GM15510 (cell line): ENCODE results near the gene ZNF26.
A peak's percentile ranks its signal among the peaks of the same experiment; 100 is the strongest.

Source experiments
- POLR2A ChIP-seq: IDR thresholded peaks from 3 replicates; pipeline ENCODE4 v1.6.1; 2011; ENCODE audit warnings: borderline replicate concordance; ENCODE audit not compliant: insufficient read length; ENCODE audit errors: extremely low read depth

ZNF26 gene, protein sequence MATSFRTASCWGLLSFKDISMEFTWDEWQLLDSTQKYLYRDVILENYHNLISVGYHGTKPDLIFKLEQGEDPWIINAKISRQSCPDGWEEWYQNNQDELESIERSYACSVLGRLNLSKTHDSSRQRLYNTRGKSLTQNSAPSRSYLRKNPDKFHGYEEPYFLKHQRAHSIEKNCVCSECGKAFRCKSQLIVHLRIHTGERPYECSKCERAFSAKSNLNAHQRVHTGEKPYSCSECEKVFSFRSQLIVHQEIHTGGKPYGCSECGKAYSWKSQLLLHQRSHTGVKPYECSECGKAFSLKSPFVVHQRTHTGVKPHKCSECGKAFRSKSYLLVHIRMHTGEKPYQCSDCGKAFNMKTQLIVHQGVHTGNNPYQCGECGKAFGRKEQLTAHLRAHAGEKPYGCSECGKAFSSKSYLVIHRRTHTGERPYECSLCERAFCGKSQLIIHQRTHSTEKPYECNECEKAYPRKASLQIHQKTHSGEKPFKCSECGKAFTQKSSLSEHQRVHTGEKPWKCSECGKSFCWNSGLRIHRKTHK

GRCh38 chr12:132986001-132986884 lies at the start of gene ZNF26:
Gene ZNF26, plus strand, starts transcription at chr12:132986367. Its CDS starts 474 bp downstream, at chr12:132986841.
- peak; percentile 86 for TF ChIP-seq POLR2A

DNA sequence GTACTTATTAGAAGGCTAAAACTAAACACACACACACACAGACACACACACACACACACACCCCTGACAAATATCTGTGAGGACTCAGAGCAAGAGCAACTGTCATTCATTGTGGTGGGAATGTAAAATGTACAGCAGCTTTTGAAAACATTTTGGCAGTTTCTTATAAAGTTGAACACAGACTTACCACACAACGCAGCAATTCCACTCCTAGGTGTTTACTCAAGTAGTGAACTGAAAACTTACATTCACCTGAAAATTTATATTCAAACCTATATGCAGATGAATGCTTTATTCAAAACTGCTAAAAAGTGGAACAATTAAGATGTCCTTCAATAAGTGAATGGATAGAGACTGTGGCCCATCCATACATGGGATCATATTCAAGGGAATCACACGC lies 48.7 kb upstream of the ZNF26 start:
- TF ChIP-seq POLR2A, result no peak

GRCh38 chr12:132940071-132940719 lies 46.0 kb upstream of the ZNF26 start:
- no peak for TF ChIP-seq POLR2A

DNA sequence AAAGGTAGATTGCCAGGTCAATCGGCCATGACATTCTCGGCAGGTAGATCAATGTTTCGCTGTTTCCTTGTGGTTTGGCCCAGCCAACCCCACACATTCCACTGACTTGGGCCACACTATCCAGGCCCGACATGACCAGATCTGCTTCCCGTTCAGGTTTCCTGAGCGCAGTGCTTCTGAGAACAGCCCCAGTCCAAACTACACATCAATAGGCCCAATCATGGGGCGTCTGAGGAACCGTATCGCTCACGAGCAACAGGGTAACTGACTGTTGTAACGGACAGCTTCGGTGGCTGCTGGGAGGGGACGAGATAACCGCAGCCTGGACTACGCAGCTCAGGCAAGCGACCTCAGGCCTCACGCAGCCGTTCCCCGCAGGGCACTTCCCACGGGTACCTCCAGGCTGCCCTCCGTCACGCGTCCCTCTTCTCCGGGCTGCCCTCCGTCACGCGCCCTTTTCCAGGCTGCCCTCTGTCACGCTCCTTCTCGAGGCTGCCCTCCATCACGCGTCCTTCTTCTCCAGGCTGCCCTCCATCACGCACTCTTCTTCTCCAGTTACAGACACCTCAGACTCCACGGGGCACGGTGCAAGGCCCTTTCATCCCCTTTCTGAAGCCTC lies 44.7 kb upstream of the ZNF26 start:
- TF ChIP-seq POLR2A, result no peak

GRCh38 chr12:132942611-132943010 lies 43.6 kb upstream of the ZNF26 start:
- TF ChIP-seq POLR2A, result no peak

DNA sequence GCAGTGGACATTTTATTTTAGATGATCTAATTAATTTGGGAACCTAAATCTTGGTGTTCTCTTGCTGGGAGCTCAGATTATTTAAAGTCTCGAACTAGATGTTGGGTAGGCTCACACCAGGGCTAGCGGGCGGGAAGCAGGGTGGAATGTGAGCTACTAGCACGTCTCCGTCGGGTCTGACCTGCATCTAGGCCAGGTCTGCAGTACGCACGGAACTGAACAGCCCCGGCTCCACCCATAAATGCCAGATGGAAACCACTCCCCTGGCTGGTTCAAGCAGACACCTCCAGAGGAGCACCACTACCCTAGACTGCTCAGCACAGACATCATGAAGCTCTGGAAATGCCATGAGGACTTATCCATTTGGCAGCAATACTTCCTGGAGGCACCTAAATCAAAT lies 40.4 kb upstream of the ZNF26 start:
- TF ChIP-seq POLR2A, result no peak

DNA sequence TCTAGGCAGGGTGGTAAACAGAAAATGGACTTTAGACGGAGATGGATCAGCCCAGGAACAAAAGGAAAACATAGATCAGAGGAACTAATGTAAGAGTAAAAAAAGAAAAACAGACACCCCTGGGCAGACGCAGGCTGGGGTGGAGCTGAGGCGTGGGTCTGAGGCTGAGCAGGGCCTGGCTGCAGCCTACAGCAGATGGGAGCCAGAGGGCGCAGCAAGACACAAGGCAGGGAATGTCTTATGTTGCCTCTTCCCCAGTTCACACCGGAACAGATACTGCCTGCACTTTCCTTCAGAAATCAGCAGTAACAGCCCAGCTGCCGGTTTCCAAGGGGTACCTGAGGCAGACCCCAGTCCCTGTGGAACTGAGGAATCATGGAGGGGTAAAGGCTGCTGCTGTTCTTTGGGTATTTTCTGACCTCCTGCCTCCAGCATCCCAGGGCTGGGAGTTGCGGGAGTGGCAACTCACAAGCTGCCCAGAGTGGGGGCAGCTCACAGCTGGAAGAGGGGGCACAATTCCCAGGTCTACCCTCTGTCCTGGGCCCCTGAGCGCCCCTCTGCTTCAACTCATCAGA lies 39.8 kb upstream of the ZNF26 start:
- TF ChIP-seq POLR2A, result no peak

GRCh38 chr12:132948146-132949066 lies 37.8 kb upstream of the ZNF26 start:
- TF ChIP-seq POLR2A, result no peak

GRCh38 chr12:132949936-132950837 lies 36.0 kb upstream of the ZNF26 start:
- no peak for TF ChIP-seq POLR2A

GRCh38 chr12:132950844-132951535 lies 35.2 kb upstream of the ZNF26 start:
- TF ChIP-seq POLR2A, result no peak

- no peak for TF ChIP-seq POLR2A
Observed at GRCh38 chr12:132951649-132952048, 34.5 kb upstream of the ZNF26 start.
